ENCODE measurements around the gene SMLR1. TPM values are rescaled to one million over a fixed set of nuclear protein-coding genes. Genes with fewer than 3 reads are reported as not detected.

Gene SMLR1
- total RNA-seq, 1 donor, result not detected

GRCh38 chr6:130862370-130862769, 35.2 kb downstream of the SMLR1 start:
- no peak for TF ChIP-seq CTCF (IDR thresholded peaks at IDR 0.05; ENCODE audit: insufficient read depth, low read length)

GRCh38 chr6:130863415-130864230, 36.4 kb downstream of the SMLR1 start:
- H3K4me3 ChIP-seq (ENCODE audit: low read depth, low read length), result no peak overlapping the region
- no peak for DNase-seq (ENCODE audit: low read depth)
- TF ChIP-seq CTCF (IDR thresholded peaks at IDR 0.05; ENCODE audit: insufficient read depth, low read length), result no peak

More at GRCh38 chr6:130862370-130862769, 35.2 kb downstream of the SMLR1 start:
- no peak overlapping the region for H3K4me3 ChIP-seq (ENCODE audit: low read depth, low read length)
- no peak for DNase-seq (ENCODE audit: low read depth)

- no peak for TF ChIP-seq CTCF (IDR thresholded peaks at IDR 0.05; ENCODE audit: insufficient read depth, low read length)
- H3K4me3 ChIP-seq (ENCODE audit: low read depth, low read length), result no peak overlapping the region
Measured at GRCh38 chr6:130864344-130864743, 37.1 kb downstream of the SMLR1 start.

GRCh38 chr6:130865793-130866192, 38.6 kb downstream of the SMLR1 start:
- no peak overlapping the region for H3K4me3 ChIP-seq (ENCODE audit: low read depth, low read length)
- no peak for TF ChIP-seq CTCF (IDR thresholded peaks at IDR 0.05; ENCODE audit: insufficient read depth, low read length)
- DNase-seq (ENCODE audit: low read depth), result no peak

More at GRCh38 chr6:130864344-130864743, 37.1 kb downstream of the SMLR1 start:
- no peak for DNase-seq (ENCODE audit: low read depth)

- DNase-seq (ENCODE audit: low read depth), result no peak
- no peak for TF ChIP-seq CTCF (IDR thresholded peaks at IDR 0.05; ENCODE audit: insufficient read depth, low read length)
- no peak overlapping the region for H3K4me3 ChIP-seq (ENCODE audit: low read depth, low read length)
Measured at GRCh38 chr6:130869681-130870080, 42.5 kb downstream of the SMLR1 start.

GRCh38 chr6:130870179-130870880, 43.1 kb downstream of the SMLR1 start:
- no peak for DNase-seq (ENCODE audit: low read depth)
- TF ChIP-seq CTCF (IDR thresholded peaks at IDR 0.05; ENCODE audit: insufficient read depth, low read length), result no peak
- no peak overlapping the region for H3K4me3 ChIP-seq (ENCODE audit: low read depth, low read length)

Data from fibroblast of the aortic adventitia (primary cell).